Ovary (tissue), 1 donor: Measurements from ENCODE around the gene TLDC2.

ENCODE experiments used
- EP300 ChIP-seq: sonication (generic); formaldehyde crosslinking; IDR thresholded peaks from one replicate; pipeline ENCODE4 v1.6.1; 2017; ENCODE audit warnings: antibody characterized with exemption
- POLR2A ChIP-seq: fragments of 450-650 bp; IDR thresholded peaks from one replicate; pipeline ENCODE4 v1.6.1; 2017; ENCODE audit warnings: antibody characterized with exemption, mild to moderate bottlenecking, moderate library complexity

GRCh38 chr20:36916199-36916598 is 40.3 kb downstream of the TLDC2 start:
- TF ChIP-seq EP300 (no peak), POLR2A (no peak)
